DMS153 treated with DMSO at 0.1 percent for 48 hours (cell line): ENCODE results near the gene REV3L.
"Not testable (repeated sequence)": the region's sequence is repeated elsewhere in the genome, so short reads cannot be mapped to it uniquely, and the experiment has no call there.

Experiments used
- DNase-seq: peaks from one replicate; lab custom pipeline; 2025; ENCODE audit not compliant: unreplicated experiment; lab: John Stamatoyannopoulos, UW

The REV3L gene

GRCh38 chr6:111381728-111382127 lies 101.3 kb downstream of the REV3L start:
- DNase-seq: no peak

- no peak for DNase-seq
Observed at GRCh38 chr6:111381123-111381522, 101.9 kb downstream of the REV3L start.

- DNase-seq: no peak
Observed at GRCh38 chr6:111379831-111380230, 103.2 kb downstream of the REV3L start.

GRCh38 chr6:111379302-111379701 lies 103.7 kb downstream of the REV3L start:
- DNase-seq: no peak

GRCh38 chr6:111377558-111378120 lies 105.4 kb downstream of the REV3L start:
- no peak for DNase-seq

- DNase-seq: no peak
Observed at GRCh38 chr6:111367393-111368088, 115.5 kb downstream of the REV3L start.

- DNase-seq: no peak
Observed at GRCh38 chr6:111361648-111362047, 121.4 kb downstream of the REV3L start.

GRCh38 chr6:111358454-111358853 lies 124.6 kb downstream of the REV3L start:
- no peak for DNase-seq

GRCh38 chr6:111357705-111358104 lies 125.3 kb downstream of the REV3L start:
- no peak for DNase-seq

- no peak for DNase-seq
Observed at GRCh38 chr6:111356551-111356950, 126.5 kb downstream of the REV3L start.

GRCh38 chr6:111354758-111355555 lies 128.1 kb downstream of the REV3L start:
- DNase-seq: no peak

GRCh38 chr6:111353912-111354462 lies 129.0 kb downstream of the REV3L start:
- DNase-seq: no peak

- no peak for DNase-seq
Observed at GRCh38 chr6:111347589-111347988, 135.4 kb downstream of the REV3L start.

- DNase-seq: no peak
Observed at GRCh38 chr6:111342913-111343312, 140.1 kb downstream of the REV3L start.

GRCh38 chr6:111339294-111339693 lies 143.7 kb downstream of the REV3L start:
- no peak for DNase-seq

- no peak for DNase-seq
Observed at GRCh38 chr6:111338843-111339242, 144.2 kb downstream of the REV3L start.

- DNase-seq: no peak
Observed at GRCh38 chr6:111337829-111338236, 145.2 kb downstream of the REV3L start.

GRCh38 chr6:111329882-111330633 lies 153.0 kb downstream of the REV3L start:
- no peak for DNase-seq

- no peak for DNase-seq
Observed at GRCh38 chr6:111326563-111326962, 156.5 kb downstream of the REV3L start.

GRCh38 chr6:111322145-111322544 lies 160.9 kb downstream of the REV3L start:
- DNase-seq: no peak

GRCh38 chr6:111307950-111308349 lies 175.1 kb downstream of the REV3L start:
- DNase-seq: not testable (repeated sequence)
